ENCODE results near the gene KCNQ1. TPM values are rescaled to one million over a fixed set of nuclear protein-coding genes. Genes with fewer than 3 reads are reported as not detected.

Gene KCNQ1
- total RNA-seq, 1 experiment from 2014 or later: not detected

DNA sequence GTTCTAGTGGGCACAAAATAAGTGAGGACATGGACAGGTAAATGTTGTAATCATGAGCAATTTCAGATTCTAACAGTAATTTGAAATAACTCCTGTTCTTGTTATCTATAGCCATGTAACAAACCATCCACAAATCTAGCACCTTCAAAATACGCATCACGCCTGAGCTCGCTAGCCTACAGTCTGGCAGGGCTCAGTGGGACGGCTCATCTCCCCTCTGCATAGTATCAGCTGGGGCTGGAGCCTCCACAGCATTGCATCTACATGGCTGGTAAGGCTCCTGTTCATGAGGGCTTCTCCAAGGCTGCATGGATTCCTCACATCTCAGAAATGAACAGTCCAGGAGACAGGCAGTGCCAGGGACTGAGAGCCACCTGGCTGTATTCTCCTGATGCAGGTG lies 112.6 kb downstream of the KCNQ1 start:
- no peak for DNase-seq
- Histone ChIP-seq H3K4me3 (no peak overlapping the region), H3K27me3 (no peaks in the 10 kb centered on the region), H3K36me3 (no peaks in the 10 kb centered on the region), H3K4me1 (peaks cover 42% of the 10 kb centered on the region), H3K9me3 (replicated peaks) (peaks cover 3% of the 10 kb centered on the region; the same call in 1 of the 2 replicates), H3K27ac (no peak overlapping the region)

DNA sequence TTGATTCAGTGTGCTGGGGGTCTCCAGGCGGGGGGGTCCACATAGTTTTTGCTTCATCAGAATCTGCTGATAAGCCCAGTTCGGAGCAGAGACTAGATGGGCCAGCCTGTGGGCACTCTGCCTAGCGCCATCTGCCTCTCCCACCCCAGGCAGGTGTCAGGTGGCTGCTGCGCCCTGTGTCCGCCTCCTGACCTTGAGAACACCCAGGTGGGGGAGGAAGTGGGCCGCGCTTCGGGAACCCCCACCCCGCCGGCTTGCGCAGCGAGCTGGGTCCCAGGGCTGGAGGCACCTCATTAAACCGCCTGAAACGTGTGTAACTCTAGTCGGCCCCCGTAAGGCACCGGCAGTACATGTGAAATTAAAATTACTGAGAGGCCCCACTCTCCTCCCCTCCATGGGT lies 113.6 kb downstream of the KCNQ1 start:
- peaks cover 52% of the 10 kb centered on the region for H3K4me1 ChIP-seq

DNA sequence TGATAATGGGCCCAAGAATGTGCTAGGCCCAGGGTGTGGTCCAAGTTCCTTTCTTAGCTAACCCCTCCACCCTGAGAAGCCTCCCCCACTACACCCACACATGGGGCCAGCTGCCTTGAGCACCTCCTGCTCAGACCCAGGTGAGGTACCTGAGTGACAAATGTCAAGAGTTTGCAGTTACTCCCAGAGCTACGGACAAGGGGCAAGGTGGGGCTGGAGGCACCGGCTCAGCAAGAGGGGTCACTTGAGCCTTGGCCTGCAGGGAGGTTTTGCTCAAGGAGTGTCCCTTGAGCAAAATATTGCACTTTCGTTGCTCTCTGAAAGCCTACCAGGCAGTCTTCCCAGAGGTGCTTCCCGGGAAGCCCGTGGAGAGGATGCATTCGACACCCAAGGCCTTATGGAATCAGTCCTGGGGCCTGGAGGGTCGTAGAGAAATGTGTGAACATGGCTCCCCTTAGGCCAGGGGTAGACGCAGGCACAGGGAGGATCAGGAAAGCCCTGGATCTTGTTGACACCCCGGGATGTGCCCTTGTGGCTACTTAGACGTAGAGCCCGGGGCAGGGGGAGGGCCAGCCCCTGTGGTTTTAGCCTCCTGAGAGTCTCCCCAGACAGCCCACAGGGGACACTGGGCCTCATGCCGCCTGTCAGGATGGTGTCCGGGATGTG lies 114.2 kb downstream of the KCNQ1 start:
- H3K4me3 ChIP-seq: no peak overlapping the region
- DNase-seq: peak in 1 of 2 experiments; percentile 76
- H3K4me1 ChIP-seq: peaks cover 55% of the 10 kb centered on the region
- peak overlapping the region; percentile 56 for H3K27ac ChIP-seq
- H3K36me3 ChIP-seq: no peaks in the 10 kb centered on the region
- H3K27me3 ChIP-seq: no peaks in the 10 kb centered on the region
- H3K9me3 ChIP-seq (replicated peaks): peaks cover under 1% of the 10 kb centered on the region; the same call in 1 of the 2 replicates

More for the DNA sequence above, 113.6 kb downstream of the KCNQ1 start:
- no peaks in the 10 kb centered on the region for H3K36me3 ChIP-seq
- H3K4me3 ChIP-seq: no peak overlapping the region
- H3K9me3 ChIP-seq (replicated peaks): peaks cover 3% of the 10 kb centered on the region; the same call in 1 of the 2 replicates
- no peak for DNase-seq
- H3K27me3 ChIP-seq: no peaks in the 10 kb centered on the region
- no peak overlapping the region for H3K27ac ChIP-seq

DNA sequence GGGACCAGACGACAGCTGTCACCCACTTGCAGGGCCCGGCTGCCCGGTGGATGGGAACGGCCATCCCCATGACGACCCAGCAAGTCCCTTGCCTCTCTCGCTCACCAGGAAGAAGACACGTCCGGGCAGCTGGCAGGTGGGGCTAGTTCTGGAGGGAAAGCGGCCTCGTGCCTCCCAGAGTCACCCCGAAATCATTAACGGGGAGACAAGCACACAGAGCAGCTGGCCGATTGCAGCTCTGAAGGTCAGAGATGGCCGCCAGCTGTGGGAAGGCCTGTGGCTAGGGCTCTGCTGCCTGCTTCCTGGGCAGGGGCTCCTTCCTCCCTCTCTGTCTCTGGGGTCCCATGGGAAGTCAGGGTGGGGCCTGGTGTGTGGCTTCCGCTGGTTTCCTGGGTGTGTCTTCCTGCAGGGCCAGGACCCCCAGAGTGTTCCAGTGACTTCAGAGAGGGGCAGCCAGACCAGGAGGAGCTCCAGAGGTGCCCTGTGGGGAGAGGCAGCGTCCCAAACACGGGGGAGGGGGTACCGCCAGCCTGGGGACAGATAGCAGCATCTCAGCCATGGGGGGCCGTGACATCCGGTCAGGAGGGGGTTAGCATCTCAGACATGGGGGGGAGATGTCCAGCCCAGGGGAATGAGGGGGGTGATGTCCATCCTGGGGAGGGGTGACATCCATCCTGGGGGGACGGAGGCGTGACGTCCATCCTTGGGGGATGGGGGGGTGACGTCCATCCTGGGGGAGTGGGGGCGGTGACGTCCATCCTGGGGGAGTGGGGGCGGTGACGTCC lies 114.9 kb downstream of the KCNQ1 start:
- H3K27me3 ChIP-seq: no peaks in the 10 kb centered on the region
- H3K27ac ChIP-seq: peak overlapping the region; percentile 56
- DNase-seq: peak in 1 of 2 experiments; percentile 76

DNA sequence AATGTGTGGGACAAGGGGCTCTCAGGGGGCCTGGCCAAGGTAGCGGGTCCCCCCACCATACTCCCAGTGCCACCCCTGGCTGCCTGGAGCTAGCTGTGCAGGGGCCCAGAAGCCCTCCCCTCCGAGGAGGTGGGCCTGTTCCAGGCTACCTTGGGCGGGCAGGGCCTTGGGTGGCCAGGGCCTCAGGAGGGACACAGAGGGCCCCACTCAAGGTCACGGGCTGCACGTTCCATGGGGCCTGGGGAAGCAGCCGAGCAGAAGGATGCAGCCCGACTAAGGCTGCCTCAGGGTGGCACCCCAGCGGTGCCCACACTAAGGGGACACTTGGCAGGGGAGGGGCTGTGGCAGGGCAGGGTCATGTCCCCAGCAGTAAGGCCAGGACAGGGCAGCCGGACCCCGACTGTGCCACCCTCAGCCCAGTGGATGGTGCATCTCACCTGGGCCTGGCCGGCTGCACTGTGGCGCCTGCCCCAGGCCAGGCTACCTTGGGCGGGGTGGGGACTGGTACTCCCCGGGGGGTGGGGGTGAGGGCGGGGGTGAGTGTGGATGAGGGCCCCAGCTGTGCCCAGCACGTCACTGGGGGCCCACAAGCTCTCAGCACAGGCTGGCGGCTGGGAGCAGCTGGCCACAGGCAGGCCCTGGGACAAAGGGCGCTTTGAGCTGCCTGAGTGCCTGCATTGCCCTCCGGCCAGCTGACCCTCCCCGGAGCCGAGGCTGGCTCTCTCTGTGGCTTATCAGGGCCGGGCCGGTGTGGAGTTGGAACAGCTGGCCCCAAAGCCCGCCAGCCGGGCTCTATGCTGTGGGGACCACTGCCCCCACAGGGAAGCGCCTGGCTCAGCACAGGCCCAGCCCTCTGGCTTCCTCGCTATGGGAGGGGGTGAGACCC lies 117.1 kb downstream of the KCNQ1 start:
- Histone ChIP-seq H3K4me3 (no peak overlapping the region), H3K9me3 (replicated peaks) (no peaks in the 10 kb centered on the region; the same call in 1 of the 2 replicates), H3K27me3 (no peaks in the 10 kb centered on the region), H3K4me1 (peaks cover 37% of the 10 kb centered on the region), H3K36me3 (no peaks in the 10 kb centered on the region), H3K27ac (peak overlapping the region; percentile 95)
- peak; percentile 96 to 97 for DNase-seq

More for the DNA sequence above, 114.9 kb downstream of the KCNQ1 start:
- Histone ChIP-seq H3K36me3 (no peaks in the 10 kb centered on the region), H3K4me3 (no peak overlapping the region), H3K4me1 (peaks cover 47% of the 10 kb centered on the region), H3K9me3 (replicated peaks) (no peaks in the 10 kb centered on the region; the same call in 1 of the 2 replicates)

DNA sequence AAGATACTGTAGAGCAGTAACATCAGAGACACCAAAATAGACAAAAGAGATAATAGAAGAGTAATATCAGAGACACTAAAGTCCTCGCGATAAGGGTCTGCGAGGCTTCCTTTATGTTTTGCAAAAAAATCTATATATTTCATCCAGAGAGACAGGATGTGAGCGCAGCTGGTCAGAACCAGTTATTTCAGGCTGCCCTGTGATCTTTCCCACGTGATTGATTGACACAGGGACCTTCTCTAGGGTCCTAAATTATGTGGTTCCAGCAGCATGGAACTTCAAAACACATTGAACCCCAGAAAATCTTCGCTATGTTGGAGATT lies 118.0 kb downstream of the KCNQ1 start:
- Histone ChIP-seq H3K36me3 (no peaks in the 10 kb centered on the region), H3K4me3 (no peak overlapping the region), H3K27me3 (no peaks in the 10 kb centered on the region), H3K4me1 (peaks cover 37% of the 10 kb centered on the region), H3K27ac (peak overlapping the region; percentile 95), H3K9me3 (replicated peaks) (no peaks in the 10 kb centered on the region)
- no peak for DNase-seq

DNA sequence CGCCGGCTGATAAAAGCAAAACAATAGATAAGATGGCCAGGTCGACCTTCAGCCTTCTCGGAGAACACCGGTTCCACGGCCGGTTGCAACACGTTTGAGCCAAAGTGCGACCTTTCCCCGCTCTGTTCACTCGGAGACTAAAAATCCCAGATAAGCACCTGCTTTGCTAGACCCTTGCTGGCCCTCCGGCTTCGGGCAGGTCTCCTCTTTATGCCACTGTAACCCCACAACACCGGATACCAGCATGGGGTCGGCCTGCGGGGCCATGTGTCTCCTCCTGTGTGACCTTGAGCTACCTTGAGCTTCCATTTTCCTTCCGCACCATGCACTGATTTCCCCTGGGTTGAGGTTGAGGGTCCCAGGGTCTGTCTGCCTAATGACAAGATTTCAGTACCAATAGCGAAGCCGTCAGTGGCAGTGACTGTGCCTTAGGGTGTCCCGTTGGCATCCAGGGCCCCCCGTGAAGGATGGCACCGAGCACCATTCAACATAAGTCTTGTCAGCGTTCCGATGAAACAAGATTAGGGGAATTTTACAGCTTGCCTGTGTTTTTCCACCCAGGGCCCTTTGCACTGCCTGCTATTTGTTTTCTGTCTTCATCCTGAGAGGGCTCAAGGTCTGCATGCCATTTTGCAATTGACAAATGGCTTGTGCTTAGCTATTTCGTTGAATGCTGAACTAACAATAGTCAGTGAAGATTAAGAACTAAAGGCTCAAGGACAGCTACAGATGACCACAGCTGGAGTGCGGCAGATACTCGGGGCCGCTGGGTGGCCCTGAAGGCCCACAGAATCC lies 118.6 kb downstream of the KCNQ1 start:
- peaks cover 37% of the 10 kb centered on the region for H3K4me1 ChIP-seq
- no peak overlapping the region for H3K4me3 ChIP-seq
- no peaks in the 10 kb centered on the region for H3K27me3 ChIP-seq
- H3K9me3 ChIP-seq (replicated peaks): no peaks in the 10 kb centered on the region
- DNase-seq: no peak
- H3K36me3 ChIP-seq: no peaks in the 10 kb centered on the region
- H3K27ac ChIP-seq: peak overlapping the region; percentile 95

DNA sequence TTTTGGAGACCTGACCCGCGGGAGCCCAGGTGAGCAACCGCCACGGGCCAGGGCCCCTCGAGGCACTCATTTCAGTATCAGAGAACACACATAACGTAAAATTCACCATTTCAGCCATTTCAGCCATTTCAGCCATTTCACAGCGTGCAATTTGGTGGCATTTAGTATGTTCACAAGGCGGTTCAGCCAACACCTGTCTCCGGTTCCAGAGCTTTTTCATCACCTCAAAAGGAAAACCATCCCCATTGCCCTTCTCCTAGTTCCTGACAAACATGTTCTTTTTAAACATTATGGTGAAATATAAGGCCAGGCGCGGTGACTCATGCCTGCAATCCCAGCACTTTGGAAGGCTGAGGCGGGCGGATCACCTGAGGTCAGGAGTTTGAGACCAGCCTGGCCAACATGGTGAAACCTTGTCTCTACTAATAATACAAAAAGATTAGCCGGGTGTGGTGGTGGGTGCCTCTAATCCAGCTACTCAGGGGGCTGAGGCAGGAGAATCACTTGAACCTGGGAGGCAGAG lies 119.3 kb downstream of the KCNQ1 start:
- Histone ChIP-seq H3K36me3 (no peaks in the 10 kb centered on the region), H3K9me3 (replicated peaks) (no peaks in the 10 kb centered on the region), H3K4me3 (no peak overlapping the region), H3K4me1 (peaks cover 33% of the 10 kb centered on the region), H3K27me3 (no peaks in the 10 kb centered on the region), H3K27ac (no peak overlapping the region)
- no peak for DNase-seq

DNA sequence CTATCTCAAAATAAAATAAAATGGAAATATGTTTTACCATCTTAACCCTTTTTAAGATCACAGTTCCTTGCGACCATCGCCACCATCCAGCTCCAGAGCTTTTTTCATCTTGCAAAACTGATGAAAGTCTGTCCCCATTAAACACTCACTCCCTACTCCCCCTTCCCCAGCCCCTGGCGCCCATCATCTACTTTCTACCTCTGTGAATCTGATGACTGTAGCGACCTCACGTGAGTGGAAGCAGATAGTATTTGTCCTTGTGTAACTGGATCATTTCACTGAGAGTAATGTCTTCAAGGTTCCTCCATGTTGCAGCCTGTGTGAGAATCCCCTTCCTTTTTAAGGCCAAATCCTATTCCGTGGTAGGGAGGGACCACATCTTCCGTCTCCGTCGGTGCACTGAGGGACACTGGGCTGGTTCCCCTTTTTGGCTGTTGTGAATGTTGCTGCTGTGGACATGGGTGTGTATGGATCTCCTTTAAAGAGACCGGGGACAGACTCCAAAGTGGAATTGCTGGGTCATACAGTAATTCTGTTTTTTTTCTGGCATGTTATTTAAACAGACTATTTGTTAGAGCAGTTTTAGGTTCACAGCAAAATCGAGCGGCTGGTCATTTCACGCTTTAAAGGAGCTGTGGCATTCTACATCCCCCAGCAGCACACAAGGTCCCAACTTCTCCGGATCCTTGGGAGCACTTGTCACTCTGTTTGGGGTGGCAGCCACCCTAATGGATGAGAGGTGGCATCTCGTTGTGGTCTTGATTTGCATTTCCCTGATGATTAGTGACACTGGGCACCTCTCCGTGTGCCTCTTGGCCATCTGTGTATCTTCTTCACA lies 120.0 kb downstream of the KCNQ1 start:
- H3K27ac ChIP-seq: no peak overlapping the region
- no peak overlapping the region for H3K4me3 ChIP-seq
- H3K27me3 ChIP-seq: no peaks in the 10 kb centered on the region
- DNase-seq: no peak
- peaks cover 26% of the 10 kb centered on the region for H3K4me1 ChIP-seq
- H3K9me3 ChIP-seq (replicated peaks): no peaks in the 10 kb centered on the region
- H3K36me3 ChIP-seq: no peaks in the 10 kb centered on the region

DNA sequence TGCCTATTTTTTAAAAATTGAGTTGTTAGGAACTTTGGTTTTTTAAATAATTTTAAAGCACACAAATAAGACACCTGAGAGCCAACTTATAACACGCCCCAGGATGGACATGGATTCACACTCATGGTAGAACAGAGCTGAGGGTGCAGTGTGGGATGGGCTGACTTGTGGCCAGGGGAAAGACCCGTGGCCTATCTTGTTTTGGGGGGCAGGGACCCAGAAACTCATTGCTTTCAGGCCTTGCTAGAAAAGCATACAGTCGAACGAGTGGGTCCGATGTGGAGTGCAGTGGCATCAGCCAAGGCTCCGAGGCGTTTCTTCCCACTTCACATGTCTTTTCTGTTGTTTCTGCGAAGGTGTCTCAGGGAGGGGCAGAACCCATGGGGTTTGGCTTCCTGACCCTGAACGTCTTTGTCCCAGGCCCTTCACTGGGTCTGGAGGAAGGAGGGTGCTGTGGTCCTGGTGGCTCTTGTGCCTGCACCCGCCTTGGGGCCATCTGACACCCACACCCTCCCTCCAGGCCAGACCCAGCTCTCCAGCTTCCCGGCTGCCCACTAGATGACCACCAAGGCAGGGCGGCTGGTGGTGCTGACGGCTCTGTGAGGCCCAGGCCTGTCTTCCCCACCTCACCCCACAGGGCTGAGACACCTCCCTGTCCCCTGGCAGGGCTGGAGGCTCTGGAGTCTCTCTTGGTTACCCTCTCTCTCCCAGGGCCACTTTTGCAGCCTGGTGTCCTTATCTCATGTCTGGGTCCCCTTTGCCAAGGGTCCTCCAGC lies 120.8 kb downstream of the KCNQ1 start:
- DNase-seq: no peak
- no peak overlapping the region for H3K27ac ChIP-seq
- no peaks in the 10 kb centered on the region for H3K27me3 ChIP-seq
- H3K9me3 ChIP-seq (replicated peaks): peaks cover under 1% of the 10 kb centered on the region; the same call in 1 of the 2 replicates
- no peaks in the 10 kb centered on the region for H3K36me3 ChIP-seq
- H3K4me3 ChIP-seq: no peak overlapping the region
- H3K4me1 ChIP-seq: peaks cover 25% of the 10 kb centered on the region

DNA sequence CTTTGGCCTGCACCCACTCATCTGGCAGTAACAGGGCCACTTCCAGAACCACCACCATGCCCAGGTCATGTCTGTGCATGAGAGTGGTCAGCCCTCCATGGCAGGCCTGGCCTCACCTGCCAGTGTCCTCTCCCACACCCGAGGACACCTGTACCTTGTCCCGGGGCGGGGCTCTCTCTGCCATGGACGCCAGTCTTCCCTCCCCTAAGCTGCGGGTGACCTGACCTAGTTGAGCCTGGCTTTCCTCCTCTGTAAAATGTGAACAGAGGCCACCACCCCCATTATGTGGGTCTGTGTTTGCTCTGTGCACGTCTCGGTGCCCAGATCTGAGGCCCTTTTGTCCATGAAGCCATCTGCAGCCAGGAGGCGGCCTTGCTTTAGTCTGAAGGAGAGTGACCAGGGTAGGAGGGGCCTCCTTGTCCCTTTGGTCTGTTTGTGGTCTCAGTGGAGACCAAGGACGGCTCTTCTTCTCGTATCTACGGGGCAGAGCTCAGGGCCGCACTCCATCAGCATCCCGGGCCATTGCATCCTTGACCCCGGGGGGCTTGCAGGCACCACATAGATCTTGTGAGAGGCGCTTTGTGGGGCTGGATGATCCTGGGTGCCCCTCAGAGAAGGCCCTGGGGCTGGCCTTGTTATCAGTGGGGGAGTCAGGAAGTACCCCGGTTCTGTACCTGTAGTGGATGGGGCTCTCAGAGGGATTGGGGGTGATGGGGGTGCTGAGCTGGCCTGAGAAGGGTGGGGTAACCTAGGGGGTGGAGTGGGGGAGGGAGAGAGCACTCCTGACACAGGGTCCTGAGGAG lies 121.6 kb downstream of the KCNQ1 start:
- Histone ChIP-seq H3K4me3 (no peak overlapping the region), H3K4me1 (peaks cover 21% of the 10 kb centered on the region), H3K27me3 (no peaks in the 10 kb centered on the region), H3K9me3 (replicated peaks) (peaks cover 5% of the 10 kb centered on the region; the same call in 1 of the 2 replicates), H3K27ac (no peak overlapping the region), H3K36me3 (no peaks in the 10 kb centered on the region)
- DNase-seq: no peak

DNA sequence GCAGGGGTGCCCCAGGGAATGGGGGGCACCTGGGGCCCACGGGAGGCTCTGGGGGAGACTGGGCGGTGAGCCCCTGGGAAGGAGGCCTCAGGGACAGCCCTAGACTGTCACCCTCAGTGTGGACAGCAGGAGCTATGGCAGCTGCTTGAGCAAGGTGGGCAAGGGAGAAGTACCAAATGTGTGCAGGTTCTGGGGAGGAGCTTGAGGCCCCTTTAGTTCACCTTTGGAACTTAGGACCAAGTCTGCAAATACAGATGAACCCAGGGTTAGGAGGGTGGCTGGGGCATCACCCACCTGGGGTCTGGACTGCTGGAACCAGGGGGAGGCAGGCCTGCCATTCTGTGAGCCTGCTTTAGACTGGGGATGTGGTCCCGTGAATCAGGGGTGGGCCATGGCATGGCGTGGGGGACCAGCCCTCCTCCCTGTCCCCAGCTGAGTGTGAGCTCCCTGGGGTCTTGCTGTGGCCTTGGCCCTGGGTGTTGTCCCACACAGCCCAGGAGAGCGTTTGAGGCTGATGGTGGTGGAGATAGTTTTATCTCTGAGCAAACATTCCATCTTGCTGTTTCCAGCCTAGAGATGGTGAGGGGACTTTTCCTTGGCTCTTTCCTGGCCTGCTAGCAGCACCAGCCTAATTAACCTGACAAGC lies 122.3 kb downstream of the KCNQ1 start:
- Histone ChIP-seq H3K4me3 (no peak overlapping the region), H3K4me1 (peaks cover 16% of the 10 kb centered on the region), H3K36me3 (no peaks in the 10 kb centered on the region), H3K9me3 (replicated peaks) (peaks cover 5% of the 10 kb centered on the region; the same call in 1 of the 2 replicates), H3K27ac (no peak overlapping the region), H3K27me3 (no peaks in the 10 kb centered on the region)
- no peak for DNase-seq
